Panc1 (cell line): ENCODE data around the gene PRND. TPM values are rescaled to one million over a fixed set of nuclear protein-coding genes. Genes with fewer than 3 reads are reported as not detected.

Experiments used
- ATAC-seq: fragments of 200-7000 bp; cut with Tn5 transposase; 2 replicates; pipeline ENCODE4 v1.9.1; 2020; ENCODE audit warnings: mild to moderate bottlenecking, moderate library complexity
- BruUV-seq: library from RNA; stranded (reverse); fragments of 400-500 nt; replicated peaks from 2 replicates; lab custom pipeline; 2021; lab: Mats Ljungman, UMichigan
- CTCF ChIA-PET: fragments of 300-600 bp; sonication (Branson Sonifier 250); formaldehyde crosslinking; loops from one replicate; lab custom pipeline; 2022; ENCODE audit warnings: antibody characterized with exemption; lab: Charles Lee
- POLR2A ChIA-PET: fragments of 300-600 bp; sonication (Branson Sonifier 250); formaldehyde crosslinking; loops from one replicate; lab custom pipeline; 2022; ENCODE audit warnings: antibody characterized with exemption; lab: Charles Lee
- DNase-seq: peaks from one replicate; pipeline ENCODE4 v3.0.0-alpha.2; 2010; ENCODE audit warnings: low read depth, low spot score
- H3K27ac ChIP-seq: 2 replicates; pipeline ENCODE4 v1.5.1; 2011; ENCODE audit warnings: mild to moderate bottlenecking, low read length, inconsistent platforms
- H3K27me3 ChIP-seq: fragments of 200-500 bp; sonication (Bioruptor generic); 2 replicates; pipeline ENCODE4 v1.6.0; 2014; ENCODE audit warnings: low read length, inconsistent platforms; ENCODE audit not compliant: control insufficient read depth, insufficient read depth
- H3K36me3 ChIP-seq: fragments of 200-500 bp; sonication (Bioruptor generic); 2 replicates; pipeline ENCODE4 v1.5.1; 2014; ENCODE audit warnings: inconsistent platforms, mild to moderate bottlenecking, low read length, moderate library complexity; ENCODE audit not compliant: control insufficient read depth, insufficient read depth
- H3K4me1 ChIP-seq: 2 replicates; pipeline ENCODE4 v1.5.1; 2011; ENCODE audit warnings: inconsistent platforms, mild to moderate bottlenecking, low read length, moderate library complexity; ENCODE audit not compliant: control insufficient read depth, insufficient read depth
- H3K4me3 ChIP-seq, 2 experiments: 2 replicates each; pipeline ENCODE4 v1.5.1; 2011 to 2012; ENCODE audit warnings: low read depth in 2 of 2, low read length in 2 of 2, mild to moderate bottlenecking in 2 of 2, inconsistent platforms in 1 of 2, moderate library complexity in 1 of 2
- H3K9me3 ChIP-seq: fragments of 200-500 bp; sonication (Bioruptor generic); 2 replicates; pipeline ENCODE4 v1.5.1; 2014; ENCODE audit warnings: low read depth, mild to moderate bottlenecking, inconsistent platforms, low read length, moderate library complexity; ENCODE audit not compliant: control insufficient read depth, insufficient read depth
- CTCF ChIP-seq: fragments of 450-650 bp; IDR thresholded peaks from 2 replicates; pipeline ENCODE4 v1.5.1; 2017; ENCODE audit warnings: mild to moderate bottlenecking
- POLR2AphosphoS5 ChIP-seq: IDR thresholded peaks from 2 replicates; pipeline ENCODE4 v1.6.1; 2012; ENCODE audit warnings: mild to moderate bottlenecking, low read depth, low read length, moderate library complexity
- SIN3A ChIP-seq: IDR thresholded peaks from 2 replicates; pipeline ENCODE4 v1.6.1; 2012; ENCODE audit warnings: low read depth, mild to moderate bottlenecking, low read length, moderate library complexity, borderline replicate concordance; ENCODE audit not compliant: insufficient read depth
- TCF7L2 ChIP-seq: IDR thresholded peaks from 2 replicates; pipeline ENCODE4 v1.6.1; 2011; ENCODE audit warnings: mild to moderate bottlenecking, low read depth, low read length, inconsistent platforms
- in situ Hi-C: cut with HindIII; loops from 2 replicates; pipeline ENCODE4 v1.10.0; 2016; ENCODE audit warnings: low sequenced_read_pairs, low pct_unique_long_range_greater_than_20kb
- intact Hi-C: fragments of 100-400 bp; cut with micrococcal nuclease; formaldehyde crosslinking; loops from one replicate; pipeline ENCODE4 v1.10.0; 2022; ENCODE audit not compliant: unreplicated experiment
- total RNA-seq: library from RNA; stranded (reverse); gene quantifications from one replicate; pipeline ENCODE4 v1.2.1, GENCODE V29; 2021; ENCODE audit not compliant: unreplicated experiment
- TF ChIP-seq, protein P1 (sequence below), 2 experiments: IDR thresholded peaks; 2 replicates each; pipeline ENCODE4 v1.6.1; 2011 to 2012; ENCODE audit warnings: low read depth in 2 of 2, control low read depth in 1 of 2, low read length in 1 of 2, mild to moderate bottlenecking in 1 of 2, moderate library complexity in 1 of 2; ENCODE audit not compliant: insufficient read depth in 1 of 2

Gene PRND
- total RNA-seq, 1 experiment from 2014 or later = not detected

DNA sequence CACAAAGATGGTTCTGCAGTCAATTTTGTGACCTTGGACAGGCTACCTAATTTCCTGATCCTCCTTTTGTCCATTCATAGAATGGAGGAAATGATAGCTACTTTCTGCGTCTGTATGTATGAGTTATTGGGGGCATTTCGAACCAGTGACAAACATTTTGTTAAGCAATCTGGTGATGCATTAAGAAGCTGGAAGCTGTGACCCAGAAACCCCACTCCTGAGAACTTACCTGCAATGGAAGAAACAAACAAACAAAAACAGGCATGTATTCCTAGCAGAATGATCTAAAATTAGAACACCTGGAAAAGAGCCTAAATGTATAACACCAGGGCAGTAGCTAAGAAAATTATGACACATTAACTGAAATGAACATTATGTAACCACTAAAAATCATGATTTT, 33.4 kb upstream of the PRND start:
- Histone ChIP-seq H3K27ac (no peak overlapping the region; the same call in 1 of the 2 replicates), H3K4me3 (0 out of 4 replicates have a peak overlapping the region, but pooled peaks of 1 of the 2 experiments have one; percentile 3), H3K27me3 (no peaks in the 10 kb centered on the region), H3K9me3 (no peaks in the 10 kb centered on the region), H3K4me1 (peaks cover 30% of the 10 kb centered on the region), H3K36me3 (no peaks in the 10 kb centered on the region; the same call in 1 of the 2 replicates)
- in situ Hi-C loops (no loop called here), intact Hi-C loops (no loop called here)
- no peak for TF ChIP-seq TCF7L2
- TF ChIP-seq CTCF = no peak
- TF ChIP-seq POLR2AphosphoS5 = no peak
- TF ChIP-seq, protein P1, sequence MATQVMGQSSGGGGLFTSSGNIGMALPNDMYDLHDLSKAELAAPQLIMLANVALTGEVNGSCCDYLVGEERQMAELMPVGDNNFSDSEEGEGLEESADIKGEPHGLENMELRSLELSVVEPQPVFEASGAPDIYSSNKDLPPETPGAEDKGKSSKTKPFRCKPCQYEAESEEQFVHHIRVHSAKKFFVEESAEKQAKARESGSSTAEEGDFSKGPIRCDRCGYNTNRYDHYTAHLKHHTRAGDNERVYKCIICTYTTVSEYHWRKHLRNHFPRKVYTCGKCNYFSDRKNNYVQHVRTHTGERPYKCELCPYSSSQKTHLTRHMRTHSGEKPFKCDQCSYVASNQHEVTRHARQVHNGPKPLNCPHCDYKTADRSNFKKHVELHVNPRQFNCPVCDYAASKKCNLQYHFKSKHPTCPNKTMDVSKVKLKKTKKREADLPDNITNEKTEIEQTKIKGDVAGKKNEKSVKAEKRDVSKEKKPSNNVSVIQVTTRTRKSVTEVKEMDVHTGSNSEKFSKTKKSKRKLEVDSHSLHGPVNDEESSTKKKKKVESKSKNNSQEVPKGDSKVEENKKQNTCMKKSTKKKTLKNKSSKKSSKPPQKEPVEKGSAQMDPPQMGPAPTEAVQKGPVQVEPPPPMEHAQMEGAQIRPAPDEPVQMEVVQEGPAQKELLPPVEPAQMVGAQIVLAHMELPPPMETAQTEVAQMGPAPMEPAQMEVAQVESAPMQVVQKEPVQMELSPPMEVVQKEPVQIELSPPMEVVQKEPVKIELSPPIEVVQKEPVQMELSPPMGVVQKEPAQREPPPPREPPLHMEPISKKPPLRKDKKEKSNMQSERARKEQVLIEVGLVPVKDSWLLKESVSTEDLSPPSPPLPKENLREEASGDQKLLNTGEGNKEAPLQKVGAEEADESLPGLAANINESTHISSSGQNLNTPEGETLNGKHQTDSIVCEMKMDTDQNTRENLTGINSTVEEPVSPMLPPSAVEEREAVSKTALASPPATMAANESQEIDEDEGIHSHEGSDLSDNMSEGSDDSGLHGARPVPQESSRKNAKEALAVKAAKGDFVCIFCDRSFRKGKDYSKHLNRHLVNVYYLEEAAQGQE (IDR thresholded peaks at IDR 0.05; ENCODE audit: insufficient read depth in 1 of 2, low read depth in 2 of 2, low read length in 1 of 2) = no peak
- no peak for TF ChIP-seq SIN3A
- DNase-seq (no peak), ATAC-seq (no peak)
- POLR2A ChIA-PET = no interaction called here
- BruUV-seq = TSS peak; percentile 68
- CTCF ChIA-PET = no interaction called here

GRCh38 chr20:4689220-4689619, 32.5 kb upstream of the PRND start:
- CTCF ChIA-PET = no interaction called here
- TF ChIP-seq CTCF (no peak), POLR2AphosphoS5 (no peak), TCF7L2 (no peak), SIN3A (no peak)
- TF ChIP-seq, protein P1 (IDR thresholded peaks at IDR 0.05; ENCODE audit: insufficient read depth in 1 of 2, low read depth in 2 of 2, low read length in 1 of 2) = no peak
- no peak for DNase-seq
- POLR2A ChIA-PET = interaction anchor here (0.5 to 0.6 kb wide), 2 partner anchors 23 to 386 kb away, joined by 4 to 5 read pairs; no protein-coding TSS in a partner anchor
- Histone ChIP-seq H3K9me3 (no peaks in the 10 kb centered on the region), H3K27ac (peak overlapping the region; percentile 64; the same call in 1 of the 2 replicates), H3K27me3 (no peaks in the 10 kb centered on the region), H3K4me1 (peaks cover 30% of the 10 kb centered on the region), H3K4me3 (no peak overlapping the region), H3K36me3 (no peaks in the 10 kb centered on the region; the same call in 1 of the 2 replicates)
- in situ Hi-C loops (no loop called here), intact Hi-C loops (no loop called here)
- no peak for ATAC-seq
- BruUV-seq = no TSS peak
